ENCODE data around the gene PMEPA1.

PMEPA1 gene

GRCh38 chr20:57672953-57673575 lies 36.8 kb downstream of the PMEPA1 start:
- DNase-seq: no peak

DNA sequence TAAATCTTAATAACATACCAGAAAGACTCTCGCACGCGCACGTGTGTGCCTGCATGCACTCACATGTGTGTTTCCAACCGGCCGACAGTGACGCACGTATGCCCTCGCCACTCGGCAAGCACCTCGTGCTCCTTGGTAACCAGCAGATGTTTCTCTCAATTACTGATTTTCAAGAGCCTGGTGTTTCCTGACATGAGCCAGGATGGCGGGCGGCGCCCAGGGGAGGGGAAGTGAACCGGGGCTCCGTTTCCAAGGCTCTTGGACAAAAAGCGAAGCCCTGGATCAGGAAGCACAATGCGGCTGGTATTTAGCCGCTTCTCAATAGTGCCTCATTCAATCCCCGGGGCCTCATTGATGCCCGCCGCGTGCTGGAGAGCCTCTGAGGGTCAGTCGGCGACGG lies 37.7 kb downstream of the PMEPA1 start:
- DNase-seq: peak; percentile 68

GRCh38 chr20:57671662-57672061 lies 38.2 kb downstream of the PMEPA1 start:
- no peak for DNase-seq

GRCh38 chr20:57671072-57671391 lies 38.8 kb downstream of the PMEPA1 start:
- DNase-seq: no peak

DNA sequence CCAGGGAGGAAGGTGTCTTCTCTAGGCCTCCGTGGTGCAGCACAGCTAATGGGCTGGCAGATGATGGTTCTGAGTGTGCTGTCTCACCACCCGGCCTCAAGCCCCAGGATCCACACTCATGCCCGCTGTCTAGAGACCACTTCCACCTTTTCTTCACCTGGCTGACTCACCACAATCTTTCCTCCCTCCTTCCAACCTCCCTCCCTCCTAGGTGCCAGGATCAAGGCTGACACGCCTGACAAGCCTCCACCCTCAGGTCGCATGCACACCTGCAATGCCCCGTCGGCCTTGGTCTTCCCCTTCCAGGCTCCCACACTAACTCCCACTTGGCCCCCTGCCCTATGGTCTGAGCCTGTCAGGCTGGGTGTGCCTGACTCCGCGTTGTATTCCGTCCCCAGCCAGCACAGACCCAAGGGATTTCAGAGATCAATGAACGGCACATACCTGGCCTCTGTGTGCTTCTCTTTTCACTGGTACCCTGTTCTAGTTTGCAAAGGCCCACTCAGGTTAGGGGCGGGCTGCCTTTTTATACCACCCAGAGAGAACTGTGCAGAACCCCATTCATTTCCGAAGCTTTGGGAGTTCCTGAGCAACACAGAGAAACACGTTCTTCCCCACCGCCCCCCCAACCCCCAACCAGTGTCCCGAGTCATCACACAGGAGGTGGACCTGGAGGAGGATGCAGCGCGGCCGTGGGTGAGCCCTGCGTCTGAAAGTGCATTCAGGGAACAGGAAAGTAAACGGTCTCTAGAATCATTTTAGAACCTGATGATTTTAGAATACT lies 39.3 kb downstream of the PMEPA1 start:
- DNase-seq: no peak

- DNase-seq: no peak
Measured at GRCh38 chr20:57669632-57670031, 40.2 kb downstream of the PMEPA1 start.

GRCh38 chr20:57667924-57668782 lies 41.7 kb downstream of the PMEPA1 start:
- DNase-seq: no peak

- no peak for DNase-seq
Measured at GRCh38 chr20:57667388-57667787, 42.4 kb downstream of the PMEPA1 start.

DNA sequence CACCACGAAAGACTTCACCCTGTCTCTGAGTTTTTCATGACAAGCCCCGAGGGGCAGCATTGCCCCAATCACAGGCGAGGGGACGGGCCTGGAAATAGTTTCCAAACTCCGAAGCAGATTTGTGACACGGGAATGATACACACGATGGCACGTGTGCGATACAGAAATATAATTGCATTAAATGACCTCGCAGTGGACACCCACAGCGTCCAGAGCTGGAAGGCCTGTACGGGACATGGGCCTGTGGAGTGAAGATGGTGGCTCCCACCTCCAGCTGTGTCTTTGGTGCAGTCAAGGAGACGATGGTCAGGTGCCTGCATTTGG lies 43.0 kb downstream of the PMEPA1 start:
- no peak for DNase-seq

DNA sequence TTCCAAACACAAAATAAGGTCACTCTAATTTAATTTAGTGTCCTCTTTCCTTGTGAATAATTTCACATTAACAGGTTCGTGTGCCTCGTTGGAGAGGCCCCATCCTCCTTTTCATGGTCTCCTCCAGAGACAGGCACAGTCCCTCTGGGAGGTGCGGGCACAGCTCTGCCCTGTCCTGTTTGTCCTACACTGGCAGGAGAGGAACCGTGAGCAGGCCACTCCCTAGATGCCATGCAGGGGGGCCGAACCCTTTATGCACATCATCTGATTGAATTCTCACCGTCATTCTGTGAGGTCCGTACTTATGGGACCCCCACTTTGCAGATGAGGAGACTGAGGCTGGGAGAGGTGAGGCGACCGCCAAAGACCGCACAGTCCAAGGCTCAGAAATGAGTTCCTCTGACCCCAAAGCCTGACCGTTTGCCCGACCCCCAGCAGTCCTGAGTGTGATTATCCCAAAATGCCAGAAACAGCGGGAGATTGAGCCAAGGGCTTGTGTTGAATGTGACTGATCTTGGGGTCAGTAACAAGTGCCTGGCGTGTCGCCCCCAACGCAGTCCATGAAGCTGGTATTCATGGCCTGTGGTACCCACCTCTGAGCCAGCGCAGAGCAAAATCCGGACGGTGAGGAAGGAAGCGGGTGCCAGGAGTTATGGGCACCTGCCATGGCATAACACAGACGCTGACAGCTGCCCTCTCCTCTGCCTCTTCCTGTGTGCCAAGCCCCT lies 43.5 kb downstream of the PMEPA1 start:
- DNase-seq: no peak

DNA sequence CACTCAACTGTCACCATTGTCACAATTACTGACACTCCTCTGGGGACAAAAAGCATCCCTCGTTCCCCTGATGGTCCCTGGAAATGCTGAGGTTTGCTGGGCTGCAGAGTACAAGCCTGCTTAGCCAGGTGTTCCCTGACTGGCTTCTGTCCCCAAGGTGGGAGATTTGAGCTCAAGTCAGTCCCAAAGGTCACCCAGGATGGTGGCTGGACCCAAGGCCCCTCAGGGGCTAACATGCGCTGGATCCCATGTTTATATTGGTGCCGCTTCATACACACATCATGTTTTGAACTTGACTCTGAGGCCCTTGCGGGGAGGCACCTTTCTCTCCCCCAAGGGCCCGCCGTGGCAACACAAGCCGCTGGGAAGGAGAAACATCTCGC lies 44.2 kb downstream of the PMEPA1 start:
- no peak for DNase-seq

DNA sequence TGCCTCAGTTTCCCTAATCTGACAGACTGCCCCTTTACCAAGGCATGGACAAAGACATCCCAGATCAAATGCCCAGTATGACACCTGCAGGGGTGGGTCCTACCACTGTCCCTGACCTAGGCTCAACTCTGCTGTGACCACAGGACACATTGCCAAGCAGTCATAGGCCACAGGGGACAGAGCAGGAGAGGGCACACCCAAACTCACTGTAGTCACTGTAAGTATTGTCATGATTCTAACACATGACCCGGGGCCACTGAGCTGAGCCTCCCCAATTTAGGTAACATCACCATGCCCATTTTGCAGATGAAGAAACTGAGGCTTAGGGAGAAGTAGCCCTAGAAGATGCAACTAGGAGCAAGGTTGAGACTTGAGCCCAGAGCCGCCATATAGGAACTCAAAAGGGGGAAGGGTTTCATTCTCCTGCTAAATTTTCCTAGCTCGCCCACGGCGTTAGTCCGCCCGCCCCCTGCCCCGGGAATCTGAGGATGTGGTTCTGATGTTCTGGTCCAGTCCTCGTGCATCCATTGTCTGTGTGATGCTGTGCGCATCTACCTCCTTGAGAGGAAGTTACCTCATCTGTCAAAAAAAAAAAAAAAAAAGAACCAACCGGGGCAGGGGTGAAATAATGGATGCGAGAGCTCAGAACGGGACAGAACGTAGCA lies 44.8 kb downstream of the PMEPA1 start:
- DNase-seq: no peak

DNA sequence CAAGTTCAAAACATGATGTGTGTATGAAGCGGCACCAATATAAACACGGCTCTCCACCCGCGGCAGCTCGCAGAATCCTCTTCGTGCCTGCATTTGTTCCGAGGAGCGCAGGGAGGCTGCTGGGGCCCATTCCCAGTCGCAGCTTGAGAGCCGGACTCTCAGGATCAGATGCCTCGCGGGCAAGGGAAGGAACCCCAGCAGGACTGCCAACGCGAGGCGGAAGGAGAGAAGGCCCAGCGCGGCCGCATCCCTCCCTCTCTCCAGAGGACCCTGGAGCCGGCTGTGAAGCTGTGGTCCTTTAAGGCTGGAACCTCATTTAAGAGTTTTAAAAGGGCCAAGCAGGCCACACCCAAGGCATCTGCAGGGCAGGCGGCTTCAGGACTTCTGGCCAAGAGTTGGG lies 45.3 kb downstream of the PMEPA1 start:
- no peak for DNase-seq

- no peak for DNase-seq
Measured at GRCh38 chr20:57663681-57664451, 45.9 kb downstream of the PMEPA1 start.

- DNase-seq: no peak
Measured at GRCh38 chr20:57663241-57663640, 46.6 kb downstream of the PMEPA1 start.

DNA sequence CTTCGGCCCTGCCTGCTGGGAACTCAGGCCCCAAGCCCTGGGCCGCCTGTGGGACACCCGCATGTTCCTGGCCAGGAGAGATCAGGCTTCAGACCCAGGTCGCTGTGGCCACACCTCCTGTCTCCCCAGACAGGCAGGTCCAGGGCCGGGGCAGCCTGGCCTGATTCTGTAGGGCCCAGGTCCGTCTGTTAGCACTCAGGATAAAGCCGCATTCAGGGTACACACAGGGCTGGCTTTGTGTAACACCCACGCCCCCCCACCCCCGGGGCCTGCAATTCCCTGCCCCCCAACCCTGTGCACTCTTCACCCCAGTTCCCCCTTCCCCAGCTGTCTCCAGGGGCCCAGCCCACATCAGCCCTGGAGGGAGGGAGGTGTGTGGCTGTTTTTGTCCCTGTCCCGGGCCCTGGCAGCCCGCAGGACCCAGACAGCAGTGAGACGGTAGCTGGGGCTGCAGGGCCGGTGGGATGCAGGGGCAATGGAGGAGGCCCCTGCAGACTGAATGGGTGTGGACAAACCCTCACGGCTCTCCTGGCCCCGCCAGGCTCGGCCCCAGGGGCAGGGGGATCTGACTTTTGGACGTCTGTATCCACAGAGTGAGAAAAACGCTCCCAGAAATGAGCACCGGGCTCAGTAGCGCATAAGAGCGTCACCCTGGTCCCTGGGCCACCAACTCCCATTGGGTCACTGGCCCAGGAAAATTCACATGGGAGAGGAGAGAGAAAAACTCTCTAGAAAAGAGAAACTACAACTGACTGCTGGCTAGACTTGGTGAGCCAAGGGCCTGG lies 47.2 kb downstream of the PMEPA1 start:
- DNase-seq: no peak

- DNase-seq: no peak
Measured at GRCh38 chr20:57661746-57662455, 47.9 kb downstream of the PMEPA1 start.

DNA sequence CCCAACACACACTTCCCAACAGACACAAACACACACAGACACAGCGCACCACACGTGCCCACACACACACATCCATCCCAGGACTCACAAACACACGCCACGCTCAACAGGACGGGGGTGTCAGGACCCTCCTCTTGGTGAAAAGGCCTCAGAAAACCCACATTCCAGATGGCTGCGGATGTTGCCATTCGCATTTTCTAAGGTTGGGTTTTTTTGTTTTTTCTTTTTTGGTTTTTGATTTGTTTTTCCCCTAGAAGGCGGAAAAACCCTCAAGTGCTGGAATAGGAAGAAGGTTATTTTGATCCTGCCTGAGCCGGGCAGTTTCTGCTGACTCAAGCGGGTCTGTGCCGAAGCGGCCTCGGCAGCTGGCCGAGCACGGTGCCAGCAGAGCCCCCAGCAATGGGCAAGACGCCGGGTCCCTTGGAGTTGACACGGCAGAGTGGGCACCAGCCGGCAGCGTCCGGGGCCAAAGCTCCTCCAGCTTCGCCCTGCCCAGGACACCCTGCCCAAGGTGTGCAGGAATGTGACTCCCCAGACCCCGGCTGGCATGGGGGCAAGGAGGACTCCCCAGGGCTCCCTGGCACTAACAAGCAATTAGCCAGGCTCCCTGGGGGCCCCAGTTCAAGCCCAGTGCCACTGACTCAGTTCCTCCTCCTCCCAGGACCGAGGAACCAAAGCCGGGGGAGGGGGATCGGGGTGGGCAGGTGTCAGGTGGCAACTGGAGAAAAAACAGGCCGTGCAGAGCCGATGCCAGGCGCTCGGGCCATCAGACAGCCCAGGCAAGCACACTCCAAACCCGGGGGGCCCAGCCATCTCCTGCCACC lies 48.7 kb downstream of the PMEPA1 start:
- no peak for DNase-seq

- no peak for DNase-seq
Measured at GRCh38 chr20:57660181-57660921, 49.5 kb downstream of the PMEPA1 start.
